Measurements from ENCODE around the gene ARHGAP6.

ARHGAP6 gene

DNA sequence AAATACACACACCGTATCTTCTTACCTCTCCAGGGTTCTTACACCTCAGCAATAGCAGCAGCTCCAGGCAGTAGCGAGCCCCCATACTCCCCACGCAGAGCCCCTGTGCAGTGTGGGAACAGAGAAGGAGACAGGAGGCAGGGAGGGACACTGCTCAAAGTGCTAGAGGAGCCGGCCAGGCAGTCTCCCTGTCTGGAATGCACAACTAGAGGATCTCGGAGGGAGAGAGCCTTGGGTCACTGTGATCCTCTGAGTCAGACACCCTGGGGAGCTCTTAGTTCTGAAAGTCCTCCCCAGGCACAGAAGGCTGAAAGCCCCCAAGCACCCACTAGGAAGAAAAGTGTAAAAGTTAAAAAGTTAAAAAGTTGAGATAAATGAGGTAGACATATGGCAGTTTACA, 356.5 kb downstream of the ARHGAP6 start:
- DNase-seq (ENCODE audit: low spot score), result no peak
- ChIA-PET POLR2A (ENCODE audit: low non-redundant PET) (no interaction called here), CTCF (interaction anchor here (0.7 kb wide), 1 partner anchor 483 kb away, joined by 5 read pairs; no protein-coding TSS in a partner anchor)
- TF ChIP-seq, protein P1, sequence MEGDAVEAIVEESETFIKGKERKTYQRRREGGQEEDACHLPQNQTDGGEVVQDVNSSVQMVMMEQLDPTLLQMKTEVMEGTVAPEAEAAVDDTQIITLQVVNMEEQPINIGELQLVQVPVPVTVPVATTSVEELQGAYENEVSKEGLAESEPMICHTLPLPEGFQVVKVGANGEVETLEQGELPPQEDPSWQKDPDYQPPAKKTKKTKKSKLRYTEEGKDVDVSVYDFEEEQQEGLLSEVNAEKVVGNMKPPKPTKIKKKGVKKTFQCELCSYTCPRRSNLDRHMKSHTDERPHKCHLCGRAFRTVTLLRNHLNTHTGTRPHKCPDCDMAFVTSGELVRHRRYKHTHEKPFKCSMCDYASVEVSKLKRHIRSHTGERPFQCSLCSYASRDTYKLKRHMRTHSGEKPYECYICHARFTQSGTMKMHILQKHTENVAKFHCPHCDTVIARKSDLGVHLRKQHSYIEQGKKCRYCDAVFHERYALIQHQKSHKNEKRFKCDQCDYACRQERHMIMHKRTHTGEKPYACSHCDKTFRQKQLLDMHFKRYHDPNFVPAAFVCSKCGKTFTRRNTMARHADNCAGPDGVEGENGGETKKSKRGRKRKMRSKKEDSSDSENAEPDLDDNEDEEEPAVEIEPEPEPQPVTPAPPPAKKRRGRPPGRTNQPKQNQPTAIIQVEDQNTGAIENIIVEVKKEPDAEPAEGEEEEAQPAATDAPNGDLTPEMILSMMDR (conservative IDR thresholded peaks at IDR 0.05; ENCODE audit: low read depth), result no peak
- H3K27ac ChIP-seq, result no peak overlapping the region

DNA sequence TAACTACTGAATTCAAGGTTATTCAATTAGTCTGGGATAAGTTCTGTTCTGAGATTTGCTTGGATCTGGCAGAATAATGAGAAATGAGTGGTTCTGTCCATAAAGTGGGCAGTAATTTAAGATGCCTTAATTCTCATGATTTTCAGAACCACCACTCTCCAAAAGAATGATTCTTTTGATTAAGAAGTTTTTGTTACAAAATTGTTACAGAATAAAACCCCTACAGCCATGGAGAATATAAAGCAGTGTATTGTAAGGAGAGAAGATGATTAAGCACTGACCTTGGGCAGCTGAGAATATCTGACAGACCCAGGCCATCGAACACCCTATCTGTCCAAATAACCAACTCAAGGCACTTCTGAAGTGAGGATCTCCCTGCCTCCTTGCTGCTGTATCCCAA, 360.1 kb downstream of the ARHGAP6 start:
- CTCF ChIA-PET, result no interaction called here
- TF ChIP-seq, protein P1 (conservative IDR thresholded peaks at IDR 0.05; ENCODE audit: low read depth), result no peak
- POLR2A ChIA-PET (ENCODE audit: low non-redundant PET), result no interaction called here
- no peak overlapping the region for H3K27ac ChIP-seq
- no peak for DNase-seq (ENCODE audit: low spot score)

DNA sequence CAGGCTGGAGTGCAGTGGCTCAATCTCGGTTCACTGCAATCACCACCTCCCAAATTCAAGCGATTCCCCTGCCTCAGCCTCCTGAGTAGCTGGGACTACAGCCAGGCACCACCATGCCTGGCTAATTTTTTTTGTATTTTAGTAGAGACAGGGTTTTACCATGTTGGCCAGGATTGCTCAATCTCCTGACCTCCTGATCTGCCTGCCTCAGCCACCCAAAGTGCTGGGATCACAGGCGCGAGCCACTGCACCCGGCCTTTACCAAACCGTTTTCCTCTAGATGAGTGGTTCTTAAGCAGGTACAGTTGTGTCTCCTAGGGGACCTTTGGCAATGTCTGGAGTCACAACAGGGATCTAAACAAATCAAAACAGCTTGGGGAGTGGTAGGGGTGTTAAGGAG, 360.9 kb downstream of the ARHGAP6 start:
- TF ChIP-seq, protein P1 (conservative IDR thresholded peaks at IDR 0.05; ENCODE audit: low read depth), result no peak
- ChIA-PET CTCF (no interaction called here), POLR2A (ENCODE audit: low non-redundant PET) (no interaction called here)
- no peak overlapping the region for H3K27ac ChIP-seq
- no peak for DNase-seq (ENCODE audit: low spot score)

DNA sequence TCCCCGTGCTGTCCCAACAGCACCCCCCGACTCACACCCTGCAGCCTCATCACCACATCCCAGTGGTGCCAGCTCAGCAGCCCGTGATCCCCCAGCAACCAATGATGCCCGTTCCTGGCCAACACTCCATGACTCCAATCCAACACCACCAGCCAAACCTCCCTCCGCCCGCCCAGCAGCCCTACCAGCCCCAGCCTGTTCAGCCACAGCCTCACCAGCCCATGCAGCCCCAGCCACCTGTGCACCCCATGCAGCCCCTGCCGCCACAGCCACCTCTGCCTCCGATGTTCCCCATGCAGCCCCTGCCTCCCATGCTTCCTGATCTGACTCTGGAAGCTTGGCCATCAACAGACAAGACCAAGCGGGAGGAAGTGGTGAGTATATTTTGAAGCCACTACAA, 367.1 kb downstream of the ARHGAP6 start:
- H3K27ac ChIP-seq, result no peak overlapping the region
- DNase-seq (ENCODE audit: low spot score), result no peak
- CTCF ChIA-PET, result no interaction called here
- TF ChIP-seq, protein P1 (conservative IDR thresholded peaks at IDR 0.05; ENCODE audit: low read depth), result no peak
- POLR2A ChIA-PET (ENCODE audit: low non-redundant PET), result no interaction called here

DNA sequence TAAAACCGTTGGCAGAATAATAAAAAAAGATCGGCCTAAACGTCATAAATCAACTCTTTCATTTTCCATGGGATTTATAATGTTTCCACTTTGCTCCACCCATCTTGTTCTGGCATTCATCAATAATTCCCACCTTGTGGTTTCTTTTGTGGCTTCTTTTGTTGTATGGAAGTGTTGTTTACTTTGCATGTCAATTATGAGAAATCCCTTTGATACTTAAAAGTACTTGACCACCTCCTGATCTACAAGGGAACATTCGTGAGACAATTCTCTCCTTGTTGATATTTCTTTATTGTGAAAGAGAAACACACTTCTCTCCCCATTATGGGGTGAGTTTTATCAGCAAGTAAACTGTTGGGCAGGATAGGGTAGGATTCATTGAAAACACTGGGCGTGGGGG, 369.7 kb downstream of the ARHGAP6 start:
- TF ChIP-seq, protein P1 (conservative IDR thresholded peaks at IDR 0.05; ENCODE audit: low read depth), result no peak
- no peak overlapping the region for H3K27ac ChIP-seq
- POLR2A ChIA-PET (ENCODE audit: low non-redundant PET), result no interaction called here
- DNase-seq (ENCODE audit: low spot score), result no peak
- CTCF ChIA-PET, result no interaction called here

DNA sequence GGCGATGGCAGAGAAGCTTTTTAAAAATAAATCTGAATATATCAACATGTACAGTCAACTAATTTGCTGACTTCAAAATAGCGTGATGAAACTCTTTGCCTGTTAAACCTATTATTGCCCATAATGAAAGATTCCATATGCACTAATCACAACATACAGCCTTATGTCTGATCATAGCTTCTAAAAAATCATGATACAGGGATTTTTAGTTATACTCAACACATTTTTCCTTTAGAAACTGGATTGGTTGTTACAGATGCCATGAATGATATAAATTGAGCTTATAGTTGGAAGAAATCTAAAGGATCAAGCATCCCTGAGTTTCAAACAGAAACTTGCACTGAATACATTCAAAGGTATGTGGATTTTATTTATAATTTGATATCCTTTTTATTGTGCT, 372.6 kb downstream of the ARHGAP6 start, which contains the start of gene AMELX:
AMELX (plus strand) TSS at position 301 of the 400 bp plus-strand sequence. CDS start 1,376 bp downstream, outside the sequence.
- no peak for DNase-seq (ENCODE audit: low spot score)
- ChIA-PET POLR2A (ENCODE audit: low non-redundant PET) (no interaction called here), CTCF (no interaction called here)
- TF ChIP-seq, protein P1 (conservative IDR thresholded peaks at IDR 0.05; ENCODE audit: low read depth), result no peak
- no peak within 1 kb of the TSS for H3K27ac ChIP-seq
